ENCODE measurements around the gene XKR8. TPM values are rescaled to one million over a fixed set of nuclear protein-coding genes. Genes with fewer than 3 reads are reported as not detected.

Gene XKR8
- total RNA-seq, 4 donors from 2014 or later, result 4.3 to 9.6 (median 4.8) TPM

- ATAC-seq (ENCODE audit: low FRiP score) (no peak), DNase-seq (ENCODE audit: low spot score) (no peak)
- TF ChIP-seq CTCF (IDR thresholded peaks at IDR 0.05), result no peak
These were observed 10.6 kb downstream of the XKR8 start for GRCh38 chr1:27970401-27970800.

- TF ChIP-seq CTCF (IDR thresholded peaks at IDR 0.05), result no peak
- no peak for DNase-seq (ENCODE audit: low spot score)
- peak; percentile 41 for ATAC-seq (ENCODE audit: low FRiP score)
These were observed 11.9 kb downstream of the XKR8 start for GRCh38 chr1:27971674-27972073.

DNA sequence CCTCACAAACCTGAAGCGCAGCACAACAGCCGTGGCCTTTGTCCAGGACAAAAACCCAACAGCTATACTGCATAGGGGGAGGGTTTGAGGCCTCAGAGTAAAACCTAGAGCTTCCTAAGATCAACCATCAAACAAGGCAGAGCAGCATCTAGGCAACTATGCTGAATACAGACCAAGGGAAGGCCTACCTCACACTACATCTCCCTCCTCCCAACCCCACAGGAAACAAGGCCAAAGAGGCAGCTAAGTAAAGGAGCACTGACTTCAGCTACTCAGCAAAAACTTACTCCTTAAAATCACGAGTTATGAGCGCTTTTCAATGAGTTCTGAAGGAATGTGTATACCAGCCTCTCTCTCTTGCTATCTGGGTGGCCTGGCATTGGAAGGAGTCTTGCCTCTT is 12.4 kb downstream of the XKR8 start:
- DNase-seq (ENCODE audit: low spot score), result no peak
- ATAC-seq (ENCODE audit: low FRiP score), result no peak
- no peak for TF ChIP-seq CTCF (IDR thresholded peaks at IDR 0.05)

DNA sequence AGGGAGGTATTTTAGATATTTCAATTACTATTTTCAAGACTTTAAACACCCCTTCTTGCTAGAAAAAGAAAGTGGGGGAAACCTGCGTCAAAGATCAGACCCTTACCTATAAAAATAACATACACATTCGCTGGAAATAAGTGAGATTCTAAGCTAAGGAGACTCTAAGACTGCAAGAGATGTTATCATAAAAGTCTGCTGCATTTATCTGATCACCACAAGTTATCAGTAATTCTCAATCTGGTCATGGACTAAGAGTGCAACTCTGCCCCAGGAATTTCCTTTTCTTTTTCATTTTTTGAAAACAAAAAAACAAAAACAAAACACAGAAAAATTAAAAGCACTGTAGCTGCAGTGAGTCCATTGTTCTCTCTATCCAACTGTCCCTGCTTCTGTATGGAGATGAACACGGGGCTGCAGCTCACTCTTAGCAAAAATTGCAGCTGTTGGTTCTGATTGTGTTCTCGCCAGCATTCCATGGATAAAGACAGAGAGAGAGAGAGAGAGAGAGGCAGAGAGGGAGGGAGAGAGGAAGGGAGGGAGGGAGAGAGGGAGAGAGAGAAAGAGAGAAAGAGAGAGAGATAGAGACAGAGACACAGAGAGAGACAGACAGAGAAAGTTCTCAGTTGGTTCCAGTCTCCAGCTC is 14.1 kb downstream of the XKR8 start:
- DNase-seq (ENCODE audit: low spot score) (no peak), ATAC-seq (ENCODE audit: low FRiP score) (no peak)
- no peak for TF ChIP-seq CTCF (IDR thresholded peaks at IDR 0.05)

GRCh38 chr1:27974417-27974781 is 14.6 kb downstream of the XKR8 start:
- no peak for ATAC-seq (ENCODE audit: low FRiP score)
- no peak for DNase-seq (ENCODE audit: low spot score)
- TF ChIP-seq CTCF (IDR thresholded peaks at IDR 0.05), result no peak

DNA sequence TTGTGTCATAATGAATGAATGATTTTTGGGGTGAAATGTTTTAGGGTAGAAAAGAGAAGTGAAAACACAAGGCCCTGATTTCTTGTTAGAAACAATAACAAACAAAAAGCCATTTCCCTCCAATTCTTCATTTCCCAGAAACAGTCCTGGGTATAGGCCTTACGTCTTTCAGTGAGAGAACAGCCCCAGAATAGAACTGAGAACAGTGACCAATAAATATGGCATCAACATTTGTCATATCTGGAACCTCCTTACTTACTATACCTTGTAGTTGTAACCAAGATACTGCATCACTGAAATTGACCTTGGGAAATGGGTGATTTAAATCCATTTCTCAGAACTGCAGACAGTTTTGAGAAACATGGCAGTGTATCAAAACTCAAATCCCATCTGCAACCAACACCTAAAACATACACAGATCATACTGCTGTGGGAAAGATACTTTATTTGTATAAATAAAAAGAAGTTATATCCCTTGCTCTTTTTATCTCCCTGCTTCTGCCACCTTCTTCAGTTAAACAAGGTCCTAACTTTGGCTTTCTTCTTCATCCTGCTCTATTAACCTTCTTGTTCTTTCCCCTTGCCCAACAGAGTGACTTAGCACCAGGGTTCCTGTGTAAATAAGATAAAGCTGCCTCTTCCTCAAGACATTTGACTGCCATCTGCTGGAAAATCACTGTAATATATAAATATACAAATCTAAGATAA is 19.5 kb downstream of the XKR8 start:
- DNase-seq (ENCODE audit: low spot score), result no peak
- peak in 1 of 3 donors; percentile 20 for TF ChIP-seq CTCF (IDR thresholded peaks at IDR 0.05)
- ATAC-seq (ENCODE audit: low FRiP score), result peak; percentile 82

- ATAC-seq (ENCODE audit: low FRiP score) (peak; percentile 28), DNase-seq (ENCODE audit: low spot score) (no peak)
- TF ChIP-seq CTCF (IDR thresholded peaks at IDR 0.05), result no peak
These were observed 20.1 kb downstream of the XKR8 start for GRCh38 chr1:27979859-27980201.

Data from omental fat pad (tissue), 4 donors.